GM12878 (cell line): Measurements from ENCODE around the gene BLTP3B. TPM values are rescaled to one million over a fixed set of nuclear protein-coding genes. Genes with fewer than 3 reads are reported as not detected.

ENCODE experiments used
- ATAC-seq: fragments of 200-7000 bp; cut with Tn5 transposase; 3 replicates; pipeline ENCODE4 v1.9.1; 2020; ENCODE audit warnings: mild to moderate bottlenecking, moderate library complexity
- BruUV-seq: library from RNA; stranded (reverse); fragments of 400-500 nt; replicated peaks from 2 replicates; lab custom pipeline; 2021; lab: Mats Ljungman, UMichigan
- CTCF ChIA-PET: fragments of 300-600 bp; sonication (Branson Sonifier 250); formaldehyde crosslinking; extraction: SDS; loops from one replicate; lab custom pipeline; 2021; ENCODE audit warnings: inconsistent platforms; lab: Yijun Ruan, JAX
- POLR2A ChIA-PET: fragments of 350-600 bp; formaldehyde crosslinking; extraction: SDS; loops from one replicate; lab custom pipeline; 2021; ENCODE audit warnings: inconsistent platforms; lab: Charles Lee
- RAD21 ChIA-PET: fragments of 300-600 bp; sonication (Branson Sonifier 250); formaldehyde crosslinking; loops from one replicate; lab custom pipeline; 2023; ENCODE audit warnings: antibody characterized with exemption; ENCODE audit not compliant: unreplicated experiment; lab: Charles Lee
- SMC1A ChIA-PET: fragments of 300-600 bp; sonication (Branson Sonifier 250); formaldehyde crosslinking; loops from one replicate; lab custom pipeline; 2023; ENCODE audit not compliant: unreplicated experiment, uncharacterized antibody; lab: Charles Lee
- DNase-seq: peaks from one replicate; pipeline ENCODE4 v3.0.0-alpha.2; 2011; ENCODE audit warnings: low read depth, low spot score
- FAIRE-seq: peaks from 3 replicates; lab custom pipeline; 2011; peaks lifted over from hg19 to GRCh38; lab: Jason Lieb, UNC
- H2AFZ ChIP-seq: 2 replicates; pipeline ENCODE4 v1.6.0; 2011; ENCODE audit warnings: low read depth, low read length, control low read depth; ENCODE audit not compliant: control insufficient read depth
- H3K27ac ChIP-seq: 2 replicates; pipeline ENCODE4 v1.5.1; 2011; ENCODE audit warnings: control low read depth; ENCODE audit not compliant: control insufficient read depth, insufficient read depth
- H3K27me3 ChIP-seq, 2 experiments: replicated peaks in 1 of 2; 2 replicates each; pipeline versions ENCODE4 v1.6.0 to v1.6.1; 2011; ENCODE audit warnings: low read length in 1 of 2; ENCODE audit not compliant: control insufficient read depth in 2 of 2, insufficient read depth in 2 of 2
- H3K36me3 ChIP-seq, 2 experiments: 2 replicates each; pipeline ENCODE4 v1.5.1; 2011; ENCODE audit warnings: low read length in 1 of 2; ENCODE audit not compliant: control insufficient read depth in 2 of 2, insufficient read depth in 2 of 2
- H3K4me1 ChIP-seq: 2 replicates; pipeline ENCODE4 v1.6.1; 2011; ENCODE audit warnings: mild to moderate bottlenecking, low read length, moderate library complexity, mixed read lengths; ENCODE audit not compliant: control insufficient read depth, insufficient read depth
- H3K4me2 ChIP-seq: 2 replicates; pipeline ENCODE4 v1.6.0; 2011; ENCODE audit warnings: control low read depth; ENCODE audit not compliant: control insufficient read depth, insufficient read depth
- H3K4me3 ChIP-seq: fragments of 200-600 bp; sonication (generic); 2 replicates; pipeline ENCODE4 v1.5.1; 2016
- H3K79me2 ChIP-seq: 2 replicates; pipeline ENCODE4 v1.6.0; 2011; ENCODE audit warnings: low read length; ENCODE audit not compliant: control insufficient read depth, insufficient read depth
- H3K9ac ChIP-seq: 2 replicates; pipeline ENCODE4 v1.8.0; 2011; ENCODE audit warnings: low read length, control low read depth, mixed read lengths; ENCODE audit not compliant: control insufficient read depth, insufficient read depth
- H3K9me3 ChIP-seq: replicated peaks from 3 replicates; pipeline ENCODE4 v1.5.1; 2011; ENCODE audit warnings: mild to moderate bottlenecking, low read length; ENCODE audit not compliant: control insufficient read depth, insufficient read depth
- H4K20me1 ChIP-seq: 2 replicates; pipeline ENCODE4 v1.6.0; 2011; ENCODE audit not compliant: control insufficient read depth, insufficient read depth
- BACH1 ChIP-seq: fragments of 450-650 bp; IDR thresholded peaks from 2 replicates; pipeline ENCODE4 v1.6.1; 2017; ENCODE audit warnings: mild to moderate bottlenecking, borderline replicate concordance
- CHD2 ChIP-seq: IDR thresholded peaks from 2 replicates; pipeline ENCODE4 v1.6.1; 2011; ENCODE audit warnings: low read depth, low read length, improper control_type of control experiment, borderline replicate concordance
- CREM ChIP-seq: IDR thresholded peaks from 2 replicates; pipeline ENCODE4 v1.6.1; 2014; ENCODE audit warnings: antibody characterized with exemption, low read depth
- EED ChIP-seq: sonication (generic); IDR thresholded peaks from 2 replicates; pipeline ENCODE4 v1.6.1; 2016; ENCODE audit warnings: antibody characterized with exemption, low read depth
- HDAC2 ChIP-seq: fragments of 200-600 bp; sonication (generic); IDR thresholded peaks from 2 replicates; pipeline ENCODE4 v1.6.1; 2017
- LARP7 ChIP-seq: fragments of 450-650 bp; IDR thresholded peaks from 2 replicates; pipeline ENCODE4 v1.6.1; 2017; ENCODE audit warnings: mild to moderate bottlenecking
- MTA3 ChIP-seq: IDR thresholded peaks from 2 replicates; pipeline ENCODE4 v1.6.1; 2012; ENCODE audit warnings: low read length, inconsistent platforms, borderline replicate concordance
- MYB ChIP-seq: fragments of 150-350 bp; IDR thresholded peaks from 2 replicates; pipeline ENCODE4 v1.6.1; 2014; ENCODE audit warnings: mild to moderate bottlenecking, low read depth, low read length, borderline replicate concordance
- POLR2AphosphoS5 ChIP-seq: IDR thresholded peaks from 2 replicates; pipeline ENCODE4 v1.6.1; 2011; ENCODE audit warnings: mild to moderate bottlenecking, low read length, inconsistent platforms
- RCOR1 ChIP-seq: conservative IDR thresholded peaks from 2 replicates; pipeline ENCODE4 v1.6.1; 2012; ENCODE audit warnings: low read depth, low read length, improper control_type of control experiment
- SIX5 ChIP-seq: IDR thresholded peaks from 2 replicates; pipeline ENCODE4 v1.6.1; 2011; ENCODE audit warnings: mild to moderate bottlenecking, low read depth, low read length, moderate library complexity; ENCODE audit not compliant: severe bottlenecking
- SMAD1 ChIP-seq: fragments of 450-650 bp; IDR thresholded peaks from 2 replicates; pipeline ENCODE4 v1.6.1; 2018; ENCODE audit warnings: mild to moderate bottlenecking, low read depth; ENCODE audit not compliant: partially characterized antibody
- STAT1 ChIP-seq: fragments of 450-650 bp; conservative IDR thresholded peaks from 2 replicates; pipeline ENCODE4 v1.6.1; 2014; ENCODE audit warnings: antibody characterized with exemption, mild to moderate bottlenecking
- TBL1XR1 ChIP-seq: IDR thresholded peaks from 2 replicates; pipeline ENCODE4 v1.6.1; 2012; ENCODE audit warnings: low read depth, low read length, improper control_type of control experiment
- ZNF622 ChIP-seq: fragments of 450-650 bp; IDR thresholded peaks from 2 replicates; pipeline ENCODE4 v1.6.1; 2017; ENCODE audit warnings: mild to moderate bottlenecking, inconsistent platforms
- in situ Hi-C: fragments of 300-500 bp; cut with MboI; formaldehyde crosslinking; loops from 9 replicates; pipeline ENCODE4 v1.14.3; 2018; ENCODE audit warnings: mixed read lengths
- intact Hi-C: fragments of 100-400 bp; cut with micrococcal nuclease; formaldehyde crosslinking; loops from one replicate; pipeline ENCODE4 v1.14.2; 2022; ENCODE audit not compliant: unreplicated experiment
- polyA plus RNA-seq, 11 experiments: library from polyadenylated mRNA; depleted of rRNA in 4 of 11; unstranded in 6 of 11; stranded (reverse) in 5 of 11; fragments of >200 nt; fragmentation: Nextera tagmentation in 4 of 11; fragmentation: Illumina TruSeq in 1 of 11; extraction: Ambion mirVana in 4 of 11; extraction: Trizol in 1 of 11; gene quantifications; 1 replicate in 1 of 11; 2 replicates in 10 of 11; pipeline versions ENCODE4 v1.2.1 to v1.2.3, GENCODE V29; 2011 to 2016; ENCODE audit warnings: inconsistent platforms in 2 of 11, missing spikeins in 2 of 11, low read depth in 1 of 11
- total RNA-seq, 4 experiments: library from RNA; depleted of rRNA in 3 of 4; stranded (reverse); fragments of >200 nt in 3 of 4; fragmentation: Illumina TruSeq in 1 of 4; extraction: Trizol in 1 of 4; gene quantifications; 2 replicates each; pipeline versions ENCODE4 v1.2.1 to v1.2.3, GENCODE V29; 2013 to 2021
- TF ChIP-seq, protein P1 (sequence below): fragments of 450-650 bp; formaldehyde crosslinking; IDR thresholded peaks from 2 replicates; pipeline ENCODE4 v1.4.0; 2020; ENCODE audit warnings: mild to moderate bottlenecking, moderate library complexity
- TF ChIP-seq, protein P2 (sequence below): fragments of 450-650 bp; IDR thresholded peaks from 2 replicates; pipeline ENCODE4 v1.6.1; 2017; ENCODE audit warnings: low read depth, mild to moderate bottlenecking, moderate library complexity
- TF ChIP-seq, protein P3 (sequence below): IDR thresholded peaks from 2 replicates; pipeline ENCODE4 v1.6.1; 2011; ENCODE audit warnings: low read depth, low read length, improper control_type of control experiment, borderline replicate concordance

The BLTP3B gene
- total and polyA plus RNA-seq, 10 of the 15 experiments (the other 5 are each of a cell fraction or from before 2014, with no cell fraction given) = 3.6 to 23.6 (median 17.0) TPM

DNA sequence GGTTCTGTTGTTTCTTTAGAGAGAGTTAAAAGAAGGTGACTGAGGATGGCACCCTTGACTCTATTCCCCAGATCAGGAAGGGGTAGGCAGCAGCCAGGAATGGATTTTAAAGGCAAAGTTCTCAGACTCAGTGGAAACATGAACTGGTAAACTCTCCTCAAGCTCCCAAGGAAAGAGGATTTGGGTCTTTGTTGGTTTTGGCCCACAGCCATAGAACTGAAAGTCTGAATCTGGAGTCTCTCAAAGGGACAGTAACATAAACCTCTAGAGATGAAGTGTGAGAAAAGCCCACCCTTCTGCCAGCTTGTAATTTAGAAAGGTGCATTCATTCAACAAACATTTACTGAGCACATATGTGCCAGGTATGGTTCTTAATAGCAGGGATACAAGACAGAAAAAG lies 28.6 kb upstream of the BLTP3B start:
- no TSS peak for BruUV-seq
- TF ChIP-seq ZNF622 = no peak
- TF ChIP-seq CREM = no peak
- TF ChIP-seq, protein P1, sequence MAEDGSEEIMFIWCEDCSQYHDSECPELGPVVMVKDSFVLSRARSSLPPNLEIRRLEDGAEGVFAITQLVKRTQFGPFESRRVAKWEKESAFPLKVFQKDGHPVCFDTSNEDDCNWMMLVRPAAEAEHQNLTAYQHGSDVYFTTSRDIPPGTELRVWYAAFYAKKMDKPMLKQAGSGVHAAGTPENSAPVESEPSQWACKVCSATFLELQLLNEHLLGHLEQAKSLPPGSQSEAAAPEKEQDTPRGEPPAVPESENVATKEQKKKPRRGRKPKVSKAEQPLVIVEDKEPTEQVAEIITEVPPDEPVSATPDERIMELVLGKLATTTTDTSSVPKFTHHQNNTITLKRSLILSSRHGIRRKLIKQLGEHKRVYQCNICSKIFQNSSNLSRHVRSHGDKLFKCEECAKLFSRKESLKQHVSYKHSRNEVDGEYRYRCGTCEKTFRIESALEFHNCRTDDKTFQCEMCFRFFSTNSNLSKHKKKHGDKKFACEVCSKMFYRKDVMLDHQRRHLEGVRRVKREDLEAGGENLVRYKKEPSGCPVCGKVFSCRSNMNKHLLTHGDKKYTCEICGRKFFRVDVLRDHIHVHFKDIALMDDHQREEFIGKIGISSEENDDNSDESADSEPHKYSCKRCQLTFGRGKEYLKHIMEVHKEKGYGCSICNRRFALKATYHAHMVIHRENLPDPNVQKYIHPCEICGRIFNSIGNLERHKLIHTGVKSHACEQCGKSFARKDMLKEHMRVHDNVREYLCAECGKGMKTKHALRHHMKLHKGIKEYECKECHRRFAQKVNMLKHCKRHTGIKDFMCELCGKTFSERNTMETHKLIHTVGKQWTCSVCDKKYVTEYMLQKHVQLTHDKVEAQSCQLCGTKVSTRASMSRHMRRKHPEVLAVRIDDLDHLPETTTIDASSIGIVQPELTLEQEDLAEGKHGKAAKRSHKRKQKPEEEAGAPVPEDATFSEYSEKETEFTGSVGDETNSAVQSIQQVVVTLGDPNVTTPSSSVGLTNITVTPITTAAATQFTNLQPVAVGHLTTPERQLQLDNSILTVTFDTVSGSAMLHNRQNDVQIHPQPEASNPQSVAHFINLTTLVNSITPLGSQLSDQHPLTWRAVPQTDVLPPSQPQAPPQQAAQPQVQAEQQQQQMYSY = no peak
- TF ChIP-seq HDAC2 = no peak
- no peak for TF ChIP-seq LARP7
- TF ChIP-seq, protein P2, sequence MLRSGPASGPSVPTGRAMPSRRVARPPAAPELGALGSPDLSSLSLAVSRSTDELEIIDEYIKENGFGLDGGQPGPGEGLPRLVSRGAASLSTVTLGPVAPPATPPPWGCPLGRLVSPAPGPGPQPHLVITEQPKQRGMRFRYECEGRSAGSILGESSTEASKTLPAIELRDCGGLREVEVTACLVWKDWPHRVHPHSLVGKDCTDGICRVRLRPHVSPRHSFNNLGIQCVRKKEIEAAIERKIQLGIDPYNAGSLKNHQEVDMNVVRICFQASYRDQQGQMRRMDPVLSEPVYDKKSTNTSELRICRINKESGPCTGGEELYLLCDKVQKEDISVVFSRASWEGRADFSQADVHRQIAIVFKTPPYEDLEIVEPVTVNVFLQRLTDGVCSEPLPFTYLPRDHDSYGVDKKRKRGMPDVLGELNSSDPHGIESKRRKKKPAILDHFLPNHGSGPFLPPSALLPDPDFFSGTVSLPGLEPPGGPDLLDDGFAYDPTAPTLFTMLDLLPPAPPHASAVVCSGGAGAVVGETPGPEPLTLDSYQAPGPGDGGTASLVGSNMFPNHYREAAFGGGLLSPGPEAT = no peak
- no peak for TF ChIP-seq POLR2AphosphoS5
- no peak for TF ChIP-seq MTA3
- no peak for TF ChIP-seq BACH1
- no peak for TF ChIP-seq EED
- no peak for TF ChIP-seq STAT1
- no peak for TF ChIP-seq RCOR1
- TF ChIP-seq CHD2 = no peak
- no peak for TF ChIP-seq SIX5
- TF ChIP-seq MYB = no peak
- no peak for TF ChIP-seq TBL1XR1
- TF ChIP-seq, protein P3, sequence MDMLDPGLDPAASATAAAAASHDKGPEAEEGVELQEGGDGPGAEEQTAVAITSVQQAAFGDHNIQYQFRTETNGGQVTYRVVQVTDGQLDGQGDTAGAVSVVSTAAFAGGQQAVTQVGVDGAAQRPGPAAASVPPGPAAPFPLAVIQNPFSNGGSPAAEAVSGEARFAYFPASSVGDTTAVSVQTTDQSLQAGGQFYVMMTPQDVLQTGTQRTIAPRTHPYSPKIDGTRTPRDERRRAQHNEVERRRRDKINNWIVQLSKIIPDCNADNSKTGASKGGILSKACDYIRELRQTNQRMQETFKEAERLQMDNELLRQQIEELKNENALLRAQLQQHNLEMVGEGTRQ = no peak
- TF ChIP-seq SMAD1 = no peak
- no peak overlapping the region for H3K4me3 ChIP-seq
- in situ Hi-C loops (no loop called here), intact Hi-C loops (no loop called here)
- DNase-seq (no peak), ATAC-seq (no peak), FAIRE-seq (no peak)
- no peaks in the 10 kb centered on the region for H3K27me3 ChIP-seq
- no peak overlapping the region for H3K27ac ChIP-seq
- ChIA-PET CTCF (interaction anchor here (3.2 kb wide), 1 partner anchor 16 kb away, joined by 13 read pairs; no protein-coding TSS in a partner anchor), POLR2A (no interaction called here), SMC1A (no interaction called here), RAD21 (no interaction called here)
- H3K4me1 ChIP-seq = no peaks in the 10 kb centered on the region
- H3K4me2 ChIP-seq = no peak overlapping the region
- H3K79me2 ChIP-seq = no peaks in the 10 kb centered on the region
- H2AFZ ChIP-seq = no peak overlapping the region
- H3K9ac ChIP-seq = no peak overlapping the region
- H4K20me1 ChIP-seq = no peaks in the 10 kb centered on the region
- H3K36me3 ChIP-seq = peaks cover 0 to 2% of the 10 kb centered on the region in 2 experiments; a peak in 2 of 4 replicates
- no peaks in the 10 kb centered on the region for H3K9me3 ChIP-seq
